ENCODE data around the gene ARID2. TPM values are rescaled to one million over a fixed set of nuclear protein-coding genes. Genes with fewer than 3 reads are reported as not detected.

Gene ARID2
- total RNA-seq, 1 donor from 2014 or later, result 46.3 TPM

DNA sequence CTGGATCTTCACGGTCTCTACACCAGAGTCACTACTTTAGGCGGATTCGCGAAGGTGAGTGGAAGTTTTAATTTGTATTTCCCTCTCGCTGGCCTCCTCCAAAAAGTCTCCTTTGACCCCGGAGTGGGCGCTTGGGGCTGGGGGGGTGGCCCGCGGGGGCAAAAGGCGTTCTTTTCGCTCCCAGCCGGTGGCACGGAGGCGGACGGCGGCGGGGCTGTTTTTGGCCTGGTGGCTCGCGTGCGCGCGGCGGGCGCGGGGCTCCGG, 510 bp downstream of the ARID2 start:
- peaks cover 28% of the 10 kb centered on the region for H3K4me1 Mint-ChIP-seq (ENCODE audit: unreplicated experiment)
- H3K36me3 Mint-ChIP-seq (ENCODE audit: low read depth, unreplicated experiment), result peaks cover 8% of the 10 kb centered on the region
- peak overlapping the region; percentile 94 for H3K27ac Mint-ChIP-seq (ENCODE audit: unreplicated experiment)
- no peaks in the 10 kb centered on the region for H3K9me3 Mint-ChIP-seq (ENCODE audit: unreplicated experiment)
- TF ChIP-seq, protein P1, sequence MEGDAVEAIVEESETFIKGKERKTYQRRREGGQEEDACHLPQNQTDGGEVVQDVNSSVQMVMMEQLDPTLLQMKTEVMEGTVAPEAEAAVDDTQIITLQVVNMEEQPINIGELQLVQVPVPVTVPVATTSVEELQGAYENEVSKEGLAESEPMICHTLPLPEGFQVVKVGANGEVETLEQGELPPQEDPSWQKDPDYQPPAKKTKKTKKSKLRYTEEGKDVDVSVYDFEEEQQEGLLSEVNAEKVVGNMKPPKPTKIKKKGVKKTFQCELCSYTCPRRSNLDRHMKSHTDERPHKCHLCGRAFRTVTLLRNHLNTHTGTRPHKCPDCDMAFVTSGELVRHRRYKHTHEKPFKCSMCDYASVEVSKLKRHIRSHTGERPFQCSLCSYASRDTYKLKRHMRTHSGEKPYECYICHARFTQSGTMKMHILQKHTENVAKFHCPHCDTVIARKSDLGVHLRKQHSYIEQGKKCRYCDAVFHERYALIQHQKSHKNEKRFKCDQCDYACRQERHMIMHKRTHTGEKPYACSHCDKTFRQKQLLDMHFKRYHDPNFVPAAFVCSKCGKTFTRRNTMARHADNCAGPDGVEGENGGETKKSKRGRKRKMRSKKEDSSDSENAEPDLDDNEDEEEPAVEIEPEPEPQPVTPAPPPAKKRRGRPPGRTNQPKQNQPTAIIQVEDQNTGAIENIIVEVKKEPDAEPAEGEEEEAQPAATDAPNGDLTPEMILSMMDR (IDR thresholded peaks at IDR 0.05; ENCODE audit: unreplicated experiment), result no peak
- H3K27me3 Mint-ChIP-seq (ENCODE audit: unreplicated experiment), result peaks cover 9% of the 10 kb centered on the region
- H3K4me3 Mint-ChIP-seq (ENCODE audit: unreplicated experiment), result peak overlapping the region; percentile 96
- peak; percentile 36 for DNase-seq (ENCODE audit: low spot score)

DNA sequence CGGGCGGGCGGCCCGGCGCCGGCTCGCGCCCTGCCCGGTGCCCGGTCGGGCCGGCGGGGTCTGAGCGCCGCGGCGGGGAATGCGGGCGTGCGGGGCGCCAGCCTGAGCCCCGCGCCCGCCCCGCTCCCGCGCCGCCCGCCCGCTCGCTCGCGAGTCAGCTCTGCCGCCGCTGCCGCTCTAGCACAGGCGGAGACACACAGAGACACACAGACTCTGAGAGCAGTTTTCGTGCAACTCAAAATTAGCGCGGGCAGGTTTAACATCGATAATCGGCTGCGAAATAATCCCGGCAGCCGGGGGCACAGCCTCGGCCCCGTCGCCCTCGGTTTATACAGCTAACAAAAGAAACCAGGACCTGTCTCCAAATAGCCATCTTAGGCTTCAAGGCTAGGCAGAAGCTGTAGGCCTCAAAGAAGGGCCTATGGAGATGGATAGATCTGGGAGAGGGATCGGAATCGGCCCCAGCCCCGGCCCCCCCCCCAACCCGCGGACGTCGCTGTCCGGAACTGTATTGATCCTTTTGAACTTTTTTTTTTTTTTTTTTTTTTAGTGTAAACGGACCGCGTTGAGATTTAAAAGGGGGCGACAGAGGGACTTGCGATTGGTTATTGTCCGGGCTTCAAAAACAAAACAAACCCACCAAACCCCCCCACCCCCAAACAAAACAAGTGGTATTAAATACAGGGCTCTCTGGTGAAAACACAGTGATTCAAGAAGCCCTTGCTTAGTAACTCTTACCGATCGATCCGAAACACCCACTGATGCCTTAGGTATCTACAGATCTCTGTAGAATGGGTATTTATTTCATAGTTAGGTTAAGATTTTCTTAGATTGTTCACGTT, 1.1 kb downstream of the ARID2 start:
- TF ChIP-seq, protein P1 (IDR thresholded peaks at IDR 0.05; ENCODE audit: unreplicated experiment), result no peak
- H3K4me3 Mint-ChIP-seq (ENCODE audit: unreplicated experiment), result peak overlapping the region; percentile 95
- H3K36me3 Mint-ChIP-seq (ENCODE audit: low read depth, unreplicated experiment), result peaks cover 12% of the 10 kb centered on the region
- H3K27me3 Mint-ChIP-seq (ENCODE audit: unreplicated experiment), result peaks cover 9% of the 10 kb centered on the region
- H3K4me1 Mint-ChIP-seq (ENCODE audit: unreplicated experiment), result peaks cover 25% of the 10 kb centered on the region
- H3K9me3 Mint-ChIP-seq (ENCODE audit: unreplicated experiment), result no peaks in the 10 kb centered on the region
- H3K27ac Mint-ChIP-seq (ENCODE audit: unreplicated experiment), result peak overlapping the region; percentile 92
- DNase-seq (ENCODE audit: low spot score), result peak; percentile 39

DNA sequence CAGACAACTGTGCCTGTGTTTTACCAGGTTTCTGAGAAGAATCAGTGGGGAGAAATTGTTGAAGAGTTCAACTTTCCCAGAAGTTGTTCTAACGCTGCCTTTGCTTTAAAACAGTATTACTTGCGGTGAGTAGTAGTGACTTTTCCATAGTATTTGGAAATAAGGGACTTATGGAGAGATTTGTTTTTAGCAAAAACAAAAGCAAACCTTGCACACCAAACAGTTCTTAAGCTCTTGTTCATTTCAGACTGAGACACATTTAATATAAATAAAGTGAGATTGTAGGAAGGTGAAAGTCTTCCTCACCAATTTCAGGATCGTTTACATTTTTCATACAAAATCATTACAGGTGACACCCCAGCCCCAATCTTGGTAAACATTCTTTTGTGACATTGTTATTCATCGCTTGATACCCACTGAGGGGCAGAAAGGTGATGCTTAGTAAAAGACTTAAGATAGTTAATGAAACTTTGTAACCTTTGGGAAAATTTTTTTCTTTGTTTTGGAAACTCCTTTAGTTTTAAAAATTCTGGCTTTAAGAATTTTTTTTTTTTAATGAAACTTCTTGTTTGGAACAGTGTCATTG, 1.8 kb downstream of the ARID2 start:
- H3K36me3 Mint-ChIP-seq (ENCODE audit: low read depth, unreplicated experiment), result peaks cover 15% of the 10 kb centered on the region
- no peak for DNase-seq (ENCODE audit: low spot score)
- TF ChIP-seq, protein P1 (IDR thresholded peaks at IDR 0.05; ENCODE audit: unreplicated experiment), result no peak
- H3K27me3 Mint-ChIP-seq (ENCODE audit: unreplicated experiment), result peaks cover 9% of the 10 kb centered on the region
- peaks cover 25% of the 10 kb centered on the region for H3K4me1 Mint-ChIP-seq (ENCODE audit: unreplicated experiment)
- peak overlapping the region; percentile 92 for H3K27ac Mint-ChIP-seq (ENCODE audit: unreplicated experiment)
- peak overlapping the region; percentile 95 for H3K4me3 Mint-ChIP-seq (ENCODE audit: unreplicated experiment)
- no peaks in the 10 kb centered on the region for H3K9me3 Mint-ChIP-seq (ENCODE audit: unreplicated experiment)

DNA sequence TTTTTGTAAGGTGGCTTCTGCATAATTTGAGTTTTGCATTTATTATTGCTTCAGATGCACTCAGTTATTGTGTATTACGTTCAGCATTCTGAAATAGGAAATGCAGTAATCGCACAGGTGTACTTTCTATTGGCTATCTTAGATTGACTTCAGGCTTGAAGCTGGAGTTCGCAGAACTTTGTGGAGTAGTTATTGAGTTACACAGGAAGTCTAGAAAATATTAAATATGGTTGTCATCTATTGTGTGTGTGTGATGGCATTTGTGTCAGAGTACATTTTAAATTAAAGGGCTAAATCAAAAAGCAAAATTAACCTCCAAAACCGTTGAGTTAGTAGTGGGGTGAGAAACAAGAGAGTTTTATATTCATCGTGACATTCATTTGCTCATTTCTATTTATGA, 2.7 kb downstream of the ARID2 start:
- TF ChIP-seq, protein P1 (IDR thresholded peaks at IDR 0.05; ENCODE audit: unreplicated experiment), result no peak
- H3K4me3 Mint-ChIP-seq (ENCODE audit: unreplicated experiment), result peak overlapping the region; percentile 78
- H3K4me1 Mint-ChIP-seq (ENCODE audit: unreplicated experiment), result peaks cover 20% of the 10 kb centered on the region
- no peak for DNase-seq (ENCODE audit: low spot score)
- H3K27me3 Mint-ChIP-seq (ENCODE audit: unreplicated experiment), result peaks cover 9% of the 10 kb centered on the region
- peaks cover 25% of the 10 kb centered on the region for H3K36me3 Mint-ChIP-seq (ENCODE audit: low read depth, unreplicated experiment)
- H3K9me3 Mint-ChIP-seq (ENCODE audit: unreplicated experiment), result no peaks in the 10 kb centered on the region
- peak overlapping the region; percentile 68 for H3K27ac Mint-ChIP-seq (ENCODE audit: unreplicated experiment)

DNA sequence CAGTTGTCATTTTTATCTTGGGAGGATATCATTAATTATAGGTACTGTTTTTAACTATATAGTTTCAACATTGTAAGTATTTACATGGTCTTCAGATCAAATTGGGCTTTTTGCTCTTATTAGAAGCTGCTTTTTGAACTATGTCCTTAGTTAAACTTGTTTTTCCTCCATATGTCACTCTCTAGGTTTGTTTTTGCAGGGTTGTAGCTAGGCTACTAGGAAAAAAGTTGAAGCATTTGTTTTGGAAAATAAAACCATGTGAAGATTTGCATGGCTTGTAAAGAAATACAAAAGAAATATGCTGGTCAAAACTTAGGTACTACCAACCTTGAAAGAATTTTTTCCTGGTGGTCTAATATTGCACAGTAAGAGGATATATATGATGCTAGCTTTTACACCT, 3.4 kb downstream of the ARID2 start:
- DNase-seq (ENCODE audit: low spot score), result no peak
- peaks cover 20% of the 10 kb centered on the region for H3K4me1 Mint-ChIP-seq (ENCODE audit: unreplicated experiment)
- no peak overlapping the region for H3K4me3 Mint-ChIP-seq (ENCODE audit: unreplicated experiment)
- H3K27ac Mint-ChIP-seq (ENCODE audit: unreplicated experiment), result no peak overlapping the region
- H3K27me3 Mint-ChIP-seq (ENCODE audit: unreplicated experiment), result peaks cover 8% of the 10 kb centered on the region
- TF ChIP-seq, protein P1 (IDR thresholded peaks at IDR 0.05; ENCODE audit: unreplicated experiment), result no peak
- peaks cover 27% of the 10 kb centered on the region for H3K36me3 Mint-ChIP-seq (ENCODE audit: low read depth, unreplicated experiment)
- no peaks in the 10 kb centered on the region for H3K9me3 Mint-ChIP-seq (ENCODE audit: unreplicated experiment)

Data from endothelial cell (in vitro differentiated cells).